NCI-H1105 (cell line): Measurements from ENCODE around the gene NID2.

Experiments used
- DNase-seq: peaks from one replicate; lab custom pipeline; 2025; lab: John Stamatoyannopoulos, UW

Gene NID2

GRCh38 chr14:51957950-51958349, 110.9 kb downstream of the NID2 start:
- no peak for DNase-seq
